Measurements from ENCODE around the gene GRIA1. TPM values are rescaled to one million over a fixed set of nuclear protein-coding genes. Genes with fewer than 3 reads are reported as not detected.

Gene GRIA1
- total and polyA plus RNA-seq, 2 of the 4 experiments (the other 2 are of a cell fraction), result 0.48 to 1.3 TPM

DNA sequence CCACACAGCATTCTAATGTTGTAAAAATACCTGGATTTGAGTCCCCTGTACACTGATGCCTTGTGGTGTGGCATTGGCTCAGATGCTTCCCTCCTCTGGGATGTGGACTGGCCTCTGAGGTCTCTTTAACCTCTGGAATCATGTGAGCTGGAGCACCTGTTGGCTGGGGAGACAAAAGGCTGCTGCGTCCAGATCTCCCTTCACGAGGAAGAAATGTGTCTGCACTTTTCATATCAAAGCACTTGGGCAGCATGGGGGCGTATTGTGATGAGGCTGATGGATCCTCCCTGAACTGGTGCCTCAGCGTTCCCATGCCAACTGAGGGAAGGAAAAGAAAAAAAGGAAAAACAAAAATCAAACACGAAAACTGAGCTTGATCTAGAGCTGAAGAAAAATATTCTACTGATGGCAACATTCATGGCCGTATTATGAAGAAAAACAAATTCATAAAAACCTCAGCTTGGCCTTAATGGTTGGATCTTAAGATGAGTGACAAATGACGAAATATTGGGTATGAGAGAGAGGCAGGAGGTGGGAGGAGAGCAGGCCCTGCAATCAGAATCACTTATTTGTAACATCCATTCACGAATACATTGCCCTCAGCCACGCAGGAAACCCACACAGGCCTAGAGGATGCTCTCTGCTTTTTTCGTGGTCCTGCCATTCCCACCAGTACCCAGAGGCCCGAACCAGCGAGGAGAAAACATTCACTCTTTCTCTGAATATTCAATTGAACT is 26.2 kb downstream of the GRIA1 start:
- ATAC-seq (ENCODE audit: low read depth) (no peak), DNase-seq (no peak)
- POLR2A ChIA-PET (ENCODE audit: unreplicated experiment), result no interaction called here
- Histone ChIP-seq H3K56ac (ENCODE audit: extremely low read depth, insufficient read depth, low read length) (no peak overlapping the region), H3K18ac (ENCODE audit: low read depth, low read length) (peak overlapping the region; percentile 43), H4K91ac (ENCODE audit: insufficient read depth, low read depth, low read length) (0 out of 2 replicates have a peak overlapping the region, but pooled peaks have one; percentile 9), H3K4me3 (ENCODE audit: insufficient read depth, low read depth, low read length) (no peak overlapping the region), H2BK5ac (ENCODE audit: low read depth, low read length, poor library complexity, severe bottlenecking) (no peak overlapping the region), H2BK20ac (ENCODE audit: low read depth, low read length) (peak overlapping the region; percentile 34; the same call in 1 of the 2 replicates), H3K79me1 (ENCODE audit: low read depth in 1 of 2, low read length in 2 of 2) (no peaks in the 10 kb centered on the region), H3K27ac (ENCODE audit: insufficient read depth, low read length) (no peak overlapping the region), H3K27me3 (ENCODE audit: control insufficient read depth, insufficient read depth, low read length) (no peaks in the 10 kb centered on the region), H2BK120ac (ENCODE audit: low read depth, low read length) (0 out of 2 replicates have a peak overlapping the region, but pooled peaks have one; percentile 22), H3K4ac (ENCODE audit: low read depth, low read length) (peak overlapping the region; percentile 11; the same call in 1 of the 2 replicates), H3K4me1 (ENCODE audit: control insufficient read depth, insufficient read depth, low read length) (peaks cover 9% of the 10 kb centered on the region), H3K23ac (ENCODE audit: low read depth, low read length) (no peak overlapping the region), H3K36me3 (ENCODE audit: control insufficient read depth, insufficient read depth, low read length) (no peaks in the 10 kb centered on the region), H4K5ac (ENCODE audit: low read depth, low read length) (no peak overlapping the region), H3K9me1 (ENCODE audit: insufficient read depth, low read length) (no peaks in the 10 kb centered on the region), H3K4me2 (ENCODE audit: low read depth, low read length) (no peak overlapping the region), H4K20me1 (ENCODE audit: insufficient read depth, low read length) (no peaks in the 10 kb centered on the region), H2AK9ac (replicated peaks; ENCODE audit: low read depth, low read length, poor library complexity) (no peak overlapping the region), H3K14ac (replicated peaks; ENCODE audit: low read depth, low read length) (no peak overlapping the region), H2AFZ (replicated peaks; ENCODE audit: low read length, poor library complexity) (peak overlapping the region; percentile 54), H3K9ac (ENCODE audit: low read depth, low read length) (no peak overlapping the region), H4K8ac (ENCODE audit: low read depth in 2 of 2, low read length in 2 of 2) (0 out of 4 replicates have a peak overlapping the region, but pooled peaks of 1 of the 2 experiments have one; percentile 13), H3K9me3 (ENCODE audit: control insufficient read depth, insufficient read depth, low read length) (peaks cover 2% of the 10 kb centered on the region; the same call in 1 of the 2 replicates), H2BK15ac (ENCODE audit: low read depth, low read length) (no peak overlapping the region), H2AK5ac (ENCODE audit: low read depth, low read length) (peak overlapping the region; percentile 51; the same call in 1 of the 2 replicates)
- BruUV-seq (replicated peaks), result no TSS peak
- WGBS, 2 experiments (ENCODE audit: extremely low coverage in 2 of 2, insufficient read length in 1 of 2), result no CpG with 5 or more reads among the region's 12 CpGs
- in situ Hi-C loops (cut with MboI; ENCODE audit: low sequenced_read_pairs) (no loop called here), intact Hi-C loops (cut with micrococcal nuclease) (loop anchor here (5.0 kb wide), 1 partner anchor 111 kb away; no protein-coding TSS in a partner anchor), dilution Hi-C loops (cut with HindIII; ENCODE audit: low sequenced_read_pairs, unreplicated experiment) (no loop called here)
- CTCF ChIA-PET, result interaction anchor here (0.6 kb wide), 1 partner anchor 387 kb away, joined by 3 read pairs; no protein-coding TSS in a partner anchor
- TF ChIP-seq FOS (IDR thresholded peaks at IDR 0.05; ENCODE audit: low read depth, low read length) (no peak), MXI1 (IDR thresholded peaks at IDR 0.05; ENCODE audit: borderline replicate concordance, low read depth, low read length) (no peak), CEBPB (IDR thresholded peaks at IDR 0.05; ENCODE audit: low read depth, low read length) (no peak), MAFK (IDR thresholded peaks at IDR 0.05; ENCODE audit: low read depth, low read length) (no peak), BHLHE40 (IDR thresholded peaks at IDR 0.05; ENCODE audit: low read depth, low read length) (no peak), NFE2L2 (IDR thresholded peaks at IDR 0.05; ENCODE audit: low read depth, low read length) (no peak), CTCF (conservative IDR thresholded peaks at IDR 0.05; ENCODE audit: low read depth, low read length) (no peak), POLR2A (IDR thresholded peaks at IDR 0.05; ENCODE audit: low read depth, low read length) (no peak), USF2 (IDR thresholded peaks at IDR 0.05; ENCODE audit: low read depth, low read length) (no peak), CHD1 (IDR thresholded peaks at IDR 0.05; ENCODE audit: low read depth, low read length) (no peak), RAD21 (IDR thresholded peaks at IDR 0.05; ENCODE audit: low read length) (no peak), RCOR1 (IDR thresholded peaks at IDR 0.05; ENCODE audit: insufficient replicate concordance, low read length) (no peak), SMC3 (IDR thresholded peaks at IDR 0.05; ENCODE audit: low read depth, low read length) (no peak)
- TF ChIP-seq, protein P1, sequence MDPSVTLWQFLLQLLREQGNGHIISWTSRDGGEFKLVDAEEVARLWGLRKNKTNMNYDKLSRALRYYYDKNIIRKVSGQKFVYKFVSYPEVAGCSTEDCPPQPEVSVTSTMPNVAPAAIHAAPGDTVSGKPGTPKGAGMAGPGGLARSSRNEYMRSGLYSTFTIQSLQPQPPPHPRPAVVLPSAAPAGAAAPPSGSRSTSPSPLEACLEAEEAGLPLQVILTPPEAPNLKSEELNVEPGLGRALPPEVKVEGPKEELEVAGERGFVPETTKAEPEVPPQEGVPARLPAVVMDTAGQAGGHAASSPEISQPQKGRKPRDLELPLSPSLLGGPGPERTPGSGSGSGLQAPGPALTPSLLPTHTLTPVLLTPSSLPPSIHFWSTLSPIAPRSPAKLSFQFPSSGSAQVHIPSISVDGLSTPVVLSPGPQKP (IDR thresholded peaks at IDR 0.05; ENCODE audit: borderline replicate concordance, low read depth, low read length), result no peak
